CD4-positive, alpha-beta memory T cell (primary cell): ENCODE results near the gene ASMTL. TPM values are rescaled to one million over a fixed set of nuclear protein-coding genes. Genes with fewer than 3 reads are reported as not detected.

Experiments
- CTCF ChIA-PET: fragments of 350-600 bp; sonication (Branson Sonifier 250); formaldehyde crosslinking; loops from one replicate; lab custom pipeline; 2021; ENCODE audit warnings: inconsistent platforms; ENCODE audit not compliant: partially characterized antibody; lab: Charles Lee
- POLR2A ChIA-PET: fragments of 350-600 bp; sonication (Branson Sonifier 250); formaldehyde crosslinking; loops from one replicate; lab custom pipeline; 2021; ENCODE audit not compliant: partially characterized antibody; lab: Charles Lee
- DNase-seq, 5 donors: peaks; one replicate each; pipeline versions ENCODE4 v3.0.0 to v3.0.0-alpha.2; 2020 to 2022; ENCODE audit warnings: mixed read lengths in 1 of 5
- H3K27ac ChIP-seq: one replicate; pipeline ENCODE4 v1.7.0; 2013; ENCODE audit warnings: low read depth, low read length
- H3K27me3 ChIP-seq: 2 replicates; pipeline ENCODE4 v1.7.0; 2013; ENCODE audit warnings: mild to moderate bottlenecking, low read length, moderate library complexity; ENCODE audit not compliant: insufficient read depth
- H3K36me3 ChIP-seq: 2 replicates; pipeline ENCODE4 v1.7.0; 2013; ENCODE audit warnings: mild to moderate bottlenecking, low read length, moderate library complexity; ENCODE audit not compliant: insufficient read depth
- H3K4me1 ChIP-seq: 2 replicates; pipeline ENCODE4 v1.7.0; 2013; ENCODE audit warnings: mild to moderate bottlenecking, low read length, moderate library complexity; ENCODE audit not compliant: insufficient read depth
- H3K4me3 ChIP-seq, 2 donors: one replicate each; pipeline ENCODE4 v1.7.0; 2013; ENCODE audit warnings: low read length in 2 of 2, mild to moderate bottlenecking in 1 of 2
- H3K9me3 ChIP-seq, 2 donors: one replicate each; pipeline ENCODE4 v1.7.0; 2013; ENCODE audit warnings: low read length in 2 of 2, control low read depth in 1 of 2; ENCODE audit not compliant: control insufficient read depth in 1 of 2
- H3K27ac Mint-ChIP-seq, 7 donors: one replicate each; pipeline ENCODE4 v1.8.0; 2020 to 2021; ENCODE audit warnings: mixed read lengths in 7 of 7, mild to moderate bottlenecking in 6 of 7, inconsistent platforms in 3 of 7, moderate library complexity in 3 of 7
- H3K27me3 Mint-ChIP-seq, 2 donors: one replicate each; pipeline ENCODE4 v1.8.0; 2020 to 2021; ENCODE audit warnings: mixed read lengths in 2 of 2
- H3K36me3 Mint-ChIP-seq, 2 donors: one replicate each; pipeline ENCODE4 v1.8.0; 2020 to 2021; ENCODE audit warnings: mixed read lengths in 2 of 2, inconsistent platforms in 1 of 2, mild to moderate bottlenecking in 1 of 2
- H3K4me1 Mint-ChIP-seq, 4 donors: one replicate each; pipeline ENCODE4 v1.8.0; 2020 to 2021; ENCODE audit warnings: mixed read lengths in 4 of 4, mild to moderate bottlenecking in 1 of 4
- H3K4me3 Mint-ChIP-seq, 8 donors: one replicate each; pipeline ENCODE4 v1.8.0; 2020 to 2021; ENCODE audit warnings: mixed read lengths in 8 of 8, mild to moderate bottlenecking in 7 of 8, moderate library complexity in 6 of 8, inconsistent platforms in 3 of 8
- H3K9me3 Mint-ChIP-seq, 8 donors: one replicate each; pipeline ENCODE4 v1.8.0; 2020 to 2021; ENCODE audit warnings: mixed read lengths in 8 of 8, mild to moderate bottlenecking in 5 of 8, inconsistent platforms in 3 of 8, moderate library complexity in 1 of 8
- intact Hi-C: fragments of 100-400 bp; cut with micrococcal nuclease; formaldehyde crosslinking; loops from one replicate; pipeline ENCODE4 v1.15.1; 2023
- polyA plus RNA-seq, 2 donors: library from polyadenylated mRNA; unstranded; fragments of 300-500 nt; fragmentation: Illumina TruSeq; gene quantifications; one replicate each; pipeline ENCODE4 v1.2.3, GENCODE V29; 2021
- total RNA-seq, 2 experiments: library from RNA; stranded (reverse); gene quantifications; one replicate each; pipeline ENCODE4 v1.2.3, GENCODE V29; 2021

The ASMTL gene
- total and polyA plus RNA-seq, 4 experiments from 2014 or later = 35.0 to 50.4 (median 36.9) TPM

DNA sequence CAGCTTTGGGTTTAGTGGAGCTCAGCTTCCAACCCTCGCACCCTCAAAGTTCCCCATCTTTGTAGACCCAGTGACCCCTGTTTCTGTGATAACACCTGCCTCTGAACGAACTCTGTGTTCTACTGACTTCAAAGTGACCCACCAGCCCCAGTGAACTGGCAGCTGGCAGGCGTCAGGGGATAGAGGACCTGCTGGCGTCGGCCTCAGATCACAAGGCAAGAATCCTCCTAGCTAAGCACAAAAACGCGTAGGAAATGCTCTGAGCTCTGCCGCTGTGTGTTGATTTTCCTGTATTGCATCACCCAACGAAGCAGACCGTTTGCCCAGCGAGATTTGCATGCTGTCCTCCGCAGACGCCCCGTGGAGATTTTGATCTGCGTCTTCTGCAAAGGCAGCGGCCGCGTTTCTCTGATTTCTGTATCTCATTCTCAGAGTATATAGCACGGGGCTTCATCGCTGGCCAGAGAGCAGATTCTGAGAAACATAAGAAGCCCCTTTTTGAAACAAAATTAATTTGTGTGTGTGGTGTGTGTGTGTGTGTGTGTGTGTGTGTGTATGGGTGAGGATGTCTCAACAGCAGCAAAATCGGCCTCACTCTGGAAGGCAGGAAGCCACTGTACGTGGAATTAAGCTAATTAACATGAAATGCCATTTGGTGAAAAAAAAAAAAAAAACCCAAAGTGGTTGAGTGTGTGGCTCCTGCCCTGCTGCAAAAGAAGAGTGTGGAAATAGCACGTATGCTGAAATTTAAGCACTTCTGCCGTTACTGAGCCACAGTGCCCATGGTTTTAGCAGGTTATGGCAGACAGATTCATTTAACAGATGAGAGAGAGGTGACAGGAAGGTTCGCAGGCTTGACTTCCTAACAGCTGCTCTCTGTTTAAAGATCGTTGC, 29.2 kb upstream of the ASMTL start:
- peak overlapping the region; percentile 66 to 93 (median 82) for H3K4me3 Mint-ChIP-seq
- Histone ChIP-seq H3K36me3 (peaks cover 19% of the 10 kb centered on the region), H3K27ac (peak overlapping the region; percentile 63), H3K4me3 (peak overlapping the region in 1 of 2 donors; percentile 27), H3K9me3 (no peaks in the 10 kb centered on the region), H3K27me3 (no peaks in the 10 kb centered on the region), H3K4me1 (peaks cover 71% of the 10 kb centered on the region)
- peak; percentile 80 to 88 (median 82) for DNase-seq
- peaks cover 46 to 78% (median 56%) of the 10 kb centered on the region in 4 donors for H3K4me1 Mint-ChIP-seq
- H3K27me3 Mint-ChIP-seq = no peaks in the 10 kb centered on the region
- peaks cover 56 to 64% of the 10 kb centered on the region in 2 donors for H3K36me3 Mint-ChIP-seq
- H3K9me3 Mint-ChIP-seq = peaks cover 0 to 9% (median 6%) of the 10 kb centered on the region in 8 donors
- ChIA-PET CTCF (no interaction called here), POLR2A (no interaction called here)
- intact Hi-C loops = loop anchor here (1.0 to 2.0 kb wide), 5 partner anchors 11 to 99 kb away; no protein-coding TSS in a partner anchor
- H3K27ac Mint-ChIP-seq = peak overlapping the region; percentile 90 to 99 (median 95)

DNA sequence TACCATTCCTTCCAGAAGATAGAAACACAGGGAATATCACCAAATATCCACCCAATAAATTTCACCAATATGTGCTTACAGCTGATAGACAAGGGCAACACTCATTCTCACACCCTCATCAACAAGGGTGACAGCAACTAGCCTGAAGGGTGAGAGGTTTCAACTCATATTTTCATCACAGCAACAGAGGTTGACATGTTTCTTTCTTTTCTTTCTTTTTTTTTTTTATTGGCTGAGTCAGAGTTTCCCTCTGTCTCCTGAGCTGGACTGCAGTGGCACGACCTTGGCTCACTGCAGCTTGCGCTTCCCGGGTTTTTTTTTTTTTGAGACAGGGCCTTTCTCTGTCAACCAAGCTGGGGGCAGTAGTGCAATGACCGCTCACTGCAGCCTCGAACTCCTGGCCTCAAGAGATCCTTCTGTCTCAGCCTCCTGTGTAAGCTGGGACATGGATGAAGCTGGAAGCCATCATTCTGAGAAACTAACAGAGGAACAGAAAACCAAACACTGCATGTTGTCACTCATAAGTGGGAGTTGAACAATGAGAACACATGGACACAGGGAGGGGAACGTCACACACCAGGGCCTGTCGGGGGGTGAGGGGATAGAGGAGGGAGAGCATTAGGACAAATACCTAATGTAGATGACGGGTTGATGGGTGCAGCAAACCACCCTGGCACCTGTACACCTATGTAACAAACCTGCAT, 27.5 kb upstream of the ASMTL start:
- Mint-ChIP-seq H3K9me3 (peaks cover 0 to 9% (median 6%) of the 10 kb centered on the region in 8 donors), H3K27me3 (no peaks in the 10 kb centered on the region), H3K4me1 (peaks cover 51 to 89% (median 63%) of the 10 kb centered on the region in 4 donors), H3K4me3 (peak overlapping the region in 7 of 8 donors; percentile 53 to 90 (median 66)), H3K36me3 (peaks cover 51 to 65% of the 10 kb centered on the region in 2 donors), H3K27ac (peak overlapping the region; percentile 90 to 99 (median 95))
- no peaks in the 10 kb centered on the region for H3K9me3 ChIP-seq
- intact Hi-C loops = loop anchor here (2.0 kb wide), 1 partner anchor 17 kb away; no protein-coding TSS in a partner anchor
- peaks cover 7% of the 10 kb centered on the region for H3K36me3 ChIP-seq
- peaks cover 81% of the 10 kb centered on the region for H3K4me1 ChIP-seq
- CTCF ChIA-PET = no interaction called here
- POLR2A ChIA-PET = no interaction called here
- peak in 1 of 5 donors; percentile 18 for DNase-seq
- H3K27me3 ChIP-seq = no peaks in the 10 kb centered on the region
- no peak overlapping the region for H3K4me3 ChIP-seq
- peak overlapping the region; percentile 63 for H3K27ac ChIP-seq

DNA sequence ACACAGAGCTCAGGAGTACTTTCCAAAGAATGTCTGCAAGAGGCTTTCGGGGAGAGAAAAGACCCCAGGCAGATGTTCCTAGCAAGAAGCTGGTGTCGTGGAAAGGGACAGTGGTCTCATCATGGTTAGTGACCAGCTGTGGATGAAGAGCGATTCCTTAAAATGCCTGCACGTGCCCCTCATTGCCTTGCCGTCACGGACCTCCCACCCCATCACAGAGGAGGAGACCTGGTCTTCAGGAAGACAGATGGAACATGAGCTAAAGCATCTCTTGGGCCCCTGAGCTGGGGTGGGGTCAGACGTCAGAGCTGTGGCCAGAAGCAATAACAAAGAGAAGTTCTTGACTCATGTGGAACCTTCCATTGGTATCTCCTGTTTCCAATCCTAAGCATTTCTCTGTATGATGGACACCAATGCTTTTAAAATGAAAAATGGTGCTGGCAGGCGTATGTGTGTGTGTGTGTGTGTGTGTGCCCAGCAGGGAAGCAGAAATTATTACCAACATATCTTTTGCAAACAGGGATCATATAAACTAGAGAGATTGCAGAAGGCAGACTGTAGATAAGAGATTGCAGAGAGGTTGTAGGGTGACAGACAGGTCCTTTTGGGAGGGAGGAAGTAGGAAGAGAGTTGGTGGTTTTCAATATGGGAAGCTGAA, 25.2 kb upstream of the ASMTL start:
- H3K27me3 ChIP-seq = no peaks in the 10 kb centered on the region
- peaks cover 62 to 65% of the 10 kb centered on the region in 2 donors for H3K36me3 Mint-ChIP-seq
- H3K9me3 ChIP-seq = no peaks in the 10 kb centered on the region
- intact Hi-C loops = no loop called here
- no peaks in the 10 kb centered on the region for H3K27me3 Mint-ChIP-seq
- peaks cover 0 to 9% (median 6%) of the 10 kb centered on the region in 8 donors for H3K9me3 Mint-ChIP-seq
- peak in 1 of 5 donors; percentile 34 for DNase-seq
- peaks cover 77% of the 10 kb centered on the region for H3K4me1 ChIP-seq
- ChIA-PET POLR2A (no interaction called here), CTCF (no interaction called here)
- H3K36me3 ChIP-seq = peaks cover 7% of the 10 kb centered on the region
- peak overlapping the region in 6 of 8 donors; percentile 1 to 74 (median 32) for H3K4me3 Mint-ChIP-seq
- no peak overlapping the region for H3K27ac ChIP-seq
- H3K4me1 Mint-ChIP-seq = peaks cover 48 to 87% (median 70%) of the 10 kb centered on the region in 4 donors
- peak overlapping the region; percentile 73 to 94 (median 82) for H3K27ac Mint-ChIP-seq
- H3K4me3 ChIP-seq = no peak overlapping the region

DNA sequence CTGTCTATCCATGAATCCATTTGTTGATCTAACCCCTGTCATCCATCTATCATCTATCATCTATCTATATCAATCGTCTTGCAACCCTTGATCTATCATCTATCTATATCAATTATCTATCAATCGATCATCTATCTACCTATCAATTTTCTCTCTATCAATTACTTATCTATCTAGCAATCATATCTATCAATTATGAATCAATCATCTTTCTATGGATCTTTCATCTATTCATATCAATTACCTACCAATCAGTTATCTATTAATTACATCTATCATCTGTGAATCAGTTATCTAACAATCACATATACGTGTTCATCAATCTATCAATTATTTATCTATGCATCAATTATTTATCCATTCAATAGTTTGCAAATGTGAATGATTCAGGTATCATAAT, 24.5 kb upstream of the ASMTL start:
- DNase-seq = no peak
- no peak overlapping the region for H3K4me3 ChIP-seq
- H3K27ac Mint-ChIP-seq = peak overlapping the region; percentile 11 to 94 (median 78)
- H3K27me3 Mint-ChIP-seq = no peaks in the 10 kb centered on the region
- ChIA-PET POLR2A (no interaction called here), CTCF (no interaction called here)
- intact Hi-C loops = no loop called here
- H3K27ac ChIP-seq = no peak overlapping the region
- H3K36me3 ChIP-seq = peaks cover 7% of the 10 kb centered on the region
- peaks cover 52 to 86% (median 71%) of the 10 kb centered on the region in 4 donors for H3K4me1 Mint-ChIP-seq
- H3K27me3 ChIP-seq = no peaks in the 10 kb centered on the region
- H3K9me3 ChIP-seq = no peaks in the 10 kb centered on the region
- peaks cover 57 to 67% of the 10 kb centered on the region in 2 donors for H3K36me3 Mint-ChIP-seq
- peaks cover 0 to 9% (median 6%) of the 10 kb centered on the region in 8 donors for H3K9me3 Mint-ChIP-seq
- H3K4me1 ChIP-seq = peaks cover 80% of the 10 kb centered on the region
- peak overlapping the region in 2 of 8 donors; percentile 1 to 45 for H3K4me3 Mint-ChIP-seq

DNA sequence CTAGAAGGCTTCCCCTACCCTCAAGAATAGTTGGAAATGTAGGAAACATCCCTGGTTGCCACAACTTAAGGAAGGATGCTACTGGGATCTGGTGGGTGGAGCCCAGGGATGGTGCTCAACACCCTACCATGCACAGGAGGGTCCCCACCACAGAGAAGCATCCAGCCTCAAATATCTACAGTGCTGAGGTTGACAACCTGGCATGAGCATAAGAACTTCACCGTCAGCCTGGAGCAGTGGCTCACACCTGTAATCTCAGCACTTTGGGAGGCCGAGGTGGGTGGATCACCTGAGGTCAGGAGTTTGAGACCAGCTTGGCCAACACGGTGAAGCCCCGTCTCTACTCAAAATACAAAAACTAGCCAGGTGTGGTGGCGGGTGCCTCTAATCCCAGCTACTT, 24.0 kb upstream of the ASMTL start:
- Mint-ChIP-seq H3K4me1 (peaks cover 52 to 86% (median 71%) of the 10 kb centered on the region in 4 donors), H3K9me3 (peaks cover 0 to 10% (median 7%) of the 10 kb centered on the region in 8 donors), H3K4me3 (no peak overlapping the region), H3K27ac (peak overlapping the region in 5 of 7 donors; percentile 32 to 90 (median 71)), H3K27me3 (no peaks in the 10 kb centered on the region), H3K36me3 (peaks cover 56 to 69% of the 10 kb centered on the region in 2 donors)
- ChIA-PET POLR2A (no interaction called here), CTCF (no interaction called here)
- H3K36me3 ChIP-seq = peaks cover 7% of the 10 kb centered on the region
- H3K4me1 ChIP-seq = peaks cover 80% of the 10 kb centered on the region
- no peaks in the 10 kb centered on the region for H3K27me3 ChIP-seq
- no peak overlapping the region for H3K4me3 ChIP-seq
- intact Hi-C loops = no loop called here
- DNase-seq = peak in 1 of 5 donors; percentile 25
- no peaks in the 10 kb centered on the region for H3K9me3 ChIP-seq
- no peak overlapping the region for H3K27ac ChIP-seq

DNA sequence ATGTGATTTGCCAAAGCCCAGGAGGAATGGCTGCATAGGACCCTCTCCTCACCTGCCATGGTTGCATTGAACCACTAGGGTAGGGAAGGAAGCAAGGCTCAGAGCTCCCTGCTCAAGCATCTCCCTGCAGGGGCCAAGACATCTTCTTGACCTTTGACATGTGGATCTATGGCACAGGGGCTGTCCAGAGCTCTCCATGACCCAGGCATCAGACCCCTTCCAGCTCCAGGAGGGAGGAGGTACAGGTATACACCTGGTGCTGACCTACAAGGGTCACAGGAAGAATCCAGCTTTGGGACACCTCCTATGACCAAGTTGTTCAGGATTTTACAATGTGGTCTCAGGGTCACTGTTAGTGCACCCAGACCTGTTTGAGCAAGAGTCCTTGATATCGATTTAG, 23.2 kb upstream of the ASMTL start:
- Mint-ChIP-seq H3K9me3 (peaks cover 0 to 10% (median 7%) of the 10 kb centered on the region in 8 donors), H3K27ac (peak overlapping the region in 4 of 7 donors; percentile 25 to 90 (median 72)), H3K4me3 (peak overlapping the region in 1 of 8 donors; percentile 0), H3K36me3 (peaks cover 58 to 70% of the 10 kb centered on the region in 2 donors), H3K4me1 (peaks cover 52 to 86% (median 72%) of the 10 kb centered on the region in 4 donors), H3K27me3 (no peaks in the 10 kb centered on the region)
- H3K4me1 ChIP-seq = peaks cover 80% of the 10 kb centered on the region
- peaks cover 7% of the 10 kb centered on the region for H3K36me3 ChIP-seq
- H3K27me3 ChIP-seq = no peaks in the 10 kb centered on the region
- ChIA-PET POLR2A (no interaction called here), CTCF (no interaction called here)
- intact Hi-C loops = no loop called here
- H3K27ac ChIP-seq = no peak overlapping the region
- no peak for DNase-seq
- H3K9me3 ChIP-seq = no peaks in the 10 kb centered on the region
- H3K4me3 ChIP-seq = no peak overlapping the region
